GM12891 (cell line): ENCODE results near the gene SLC26A1.

ENCODE experiments used
- DNase-seq: peaks from one replicate; pipeline ENCODE4 v3.0.0; 2011; ENCODE audit warnings: low spot score; ENCODE audit not compliant: insufficient read length
- FAIRE-seq: peaks from 2 replicates; lab custom pipeline; 2011; peaks lifted over from hg19 to GRCh38; lab: Jason Lieb, UNC
- PAX5 ChIP-seq: IDR thresholded peaks from 2 replicates; pipeline ENCODE4 v1.6.1; 2011; ENCODE audit warnings: low read length, moderate library complexity, mild to moderate bottlenecking; ENCODE audit not compliant: insufficient read depth, severe bottlenecking
- POLR2A ChIP-seq: IDR thresholded peaks from 2 replicates; pipeline ENCODE4 v1.6.1; 2011; ENCODE audit warnings: low read depth, low read length, control low read depth
- POLR2AphosphoS5 ChIP-seq: IDR thresholded peaks from 2 replicates; pipeline ENCODE4 v1.6.1; 2011; ENCODE audit warnings: low read depth, low read length, control low read depth
- POU2F2 ChIP-seq: IDR thresholded peaks from 2 replicates; pipeline ENCODE4 v1.6.1; 2011; ENCODE audit warnings: low read depth, mild to moderate bottlenecking, control low read depth, low read length, moderate library complexity
- SPI1 ChIP-seq: IDR thresholded peaks from 2 replicates; pipeline ENCODE4 v1.6.1; 2011; ENCODE audit warnings: low read depth, low read length, control low read depth
- TAF1 ChIP-seq: IDR thresholded peaks from 2 replicates; pipeline ENCODE4 v1.6.1; 2011; ENCODE audit warnings: low read depth, low read length, control low read depth

Gene SLC26A1

GRCh38 chr4:1021386-1022050 lies 28.3 kb upstream of the SLC26A1 start:
- TF ChIP-seq POLR2AphosphoS5, result no peak
- no peak for TF ChIP-seq TAF1
- TF ChIP-seq POLR2A, result no peak
- DNase-seq, result peak; percentile 68
- peak; percentile 78 for FAIRE-seq

GRCh38 chr4:1019729-1020470 lies 26.7 kb upstream of the SLC26A1 start:
- no peak for FAIRE-seq
- no peak for TF ChIP-seq SPI1
- TF ChIP-seq PAX5, result no peak
- no peak for TF ChIP-seq POLR2A
- TF ChIP-seq TAF1, result no peak
- TF ChIP-seq POLR2AphosphoS5, result no peak
- TF ChIP-seq POU2F2, result no peak
- no peak for DNase-seq

GRCh38 chr4:1019320-1019719 lies 26.1 kb upstream of the SLC26A1 start:
- FAIRE-seq, result no peak

GRCh38 chr4:1018147-1019020 lies 25.2 kb upstream of the SLC26A1 start:
- DNase-seq (no peak), FAIRE-seq (no peak)
- TF ChIP-seq POLR2AphosphoS5, result no peak
- TF ChIP-seq SPI1, result no peak
- no peak for TF ChIP-seq PAX5
- no peak for TF ChIP-seq POU2F2
- TF ChIP-seq POLR2A, result no peak
- no peak for TF ChIP-seq TAF1

More at GRCh38 chr4:1019320-1019719, 26.1 kb upstream of the SLC26A1 start:
- DNase-seq, result no peak
- TF ChIP-seq SPI1 (no peak), PAX5 (no peak), TAF1 (no peak), POU2F2 (no peak), POLR2A (no peak), POLR2AphosphoS5 (no peak)

- DNase-seq (no peak), FAIRE-seq (no peak)
- TF ChIP-seq PAX5 (no peak), SPI1 (no peak), POLR2AphosphoS5 (no peak), POLR2A (no peak), TAF1 (no peak), POU2F2 (no peak)
Measured at GRCh38 chr4:1017706-1018105, 24.5 kb upstream of the SLC26A1 start.

GRCh38 chr4:1017211-1017610 lies 24.0 kb upstream of the SLC26A1 start:
- TF ChIP-seq POLR2AphosphoS5, result no peak
- TF ChIP-seq POLR2A, result no peak
- TF ChIP-seq TAF1, result no peak
- TF ChIP-seq SPI1, result no peak
- TF ChIP-seq POU2F2, result no peak
- no peak for TF ChIP-seq PAX5
- DNase-seq (no peak), FAIRE-seq (no peak)

GRCh38 chr4:1015746-1016145 lies 22.5 kb upstream of the SLC26A1 start:
- DNase-seq (no peak), FAIRE-seq (no peak)
- TF ChIP-seq SPI1, result no peak
- no peak for TF ChIP-seq POU2F2
- no peak for TF ChIP-seq TAF1
- TF ChIP-seq PAX5, result no peak
- TF ChIP-seq POLR2AphosphoS5, result no peak
- no peak for TF ChIP-seq POLR2A

- TF ChIP-seq PAX5 (no peak), TAF1 (no peak), SPI1 (no peak), POU2F2 (no peak), POLR2AphosphoS5 (no peak), POLR2A (no peak)
- no peak for FAIRE-seq
- DNase-seq, result no peak
Measured at GRCh38 chr4:1015179-1015578, 22.0 kb upstream of the SLC26A1 start.
